Measurements from ENCODE around the gene NMU. TPM values are rescaled to one million over a fixed set of nuclear protein-coding genes. Genes with fewer than 3 reads are reported as not detected.
"Not testable (repeated sequence)": the region's sequence is repeated elsewhere in the genome, so short reads cannot be mapped to it uniquely, and the experiment has no call there.

The NMU gene
- total RNA-seq, 1 donor from 2014 or later, result not detected

- DNase-seq (no peak), ATAC-seq (ENCODE audit: poor library complexity) (no peak)
- intact Hi-C loops (cut with DNase I), result no loop called here
These were observed 57.6 kb downstream of the NMU start for GRCh38 chr4:55578341-55579010.

GRCh38 chr4:55575513-55575912 is 60.6 kb downstream of the NMU start:
- intact Hi-C loops (cut with DNase I), result no loop called here
- ATAC-seq (ENCODE audit: poor library complexity), result no peak

GRCh38 chr4:55574252-55574651 is 61.8 kb downstream of the NMU start:
- intact Hi-C loops (cut with DNase I), result no loop called here
- ATAC-seq (ENCODE audit: poor library complexity), result no peak
- no peak for DNase-seq

More at GRCh38 chr4:55575513-55575912, 60.6 kb downstream of the NMU start:
- no peak for DNase-seq

- ATAC-seq (ENCODE audit: poor library complexity), result no peak
- DNase-seq, result no peak
- intact Hi-C loops (cut with DNase I), result no loop called here
These were observed 64.3 kb downstream of the NMU start for GRCh38 chr4:55571806-55572205.

GRCh38 chr4:55568905-55569504 is 67.1 kb downstream of the NMU start:
- intact Hi-C loops (cut with DNase I), result no loop called here
- DNase-seq, result no peak
- no peak for ATAC-seq (ENCODE audit: poor library complexity)

GRCh38 chr4:55561889-55562288 is 74.2 kb downstream of the NMU start:
- ATAC-seq (ENCODE audit: poor library complexity) (no peak), DNase-seq (no peak)
- intact Hi-C loops (cut with DNase I), result no loop called here

GRCh38 chr4:55560096-55560495 is 76.0 kb downstream of the NMU start:
- no peak for ATAC-seq (ENCODE audit: poor library complexity)
- intact Hi-C loops (cut with DNase I), result no loop called here
- DNase-seq, result no peak

- no peak for ATAC-seq (ENCODE audit: poor library complexity)
- DNase-seq, result no peak
- intact Hi-C loops (cut with DNase I), result loop anchor here (10.0 kb wide), 2 partner anchors 100 to 210 kb away; partner anchors contain the start of gene SRD5A3
These were observed 81.6 kb downstream of the NMU start for GRCh38 chr4:55554453-55555030.

- DNase-seq (no peak), ATAC-seq (ENCODE audit: poor library complexity) (peak; percentile 57)
- intact Hi-C loops (cut with DNase I), result loop anchor here (10.0 kb wide), 2 partner anchors 99 to 209 kb away; partner anchors contain the start of gene SRD5A3
These were observed 82.5 kb downstream of the NMU start for GRCh38 chr4:55553441-55554201.

GRCh38 chr4:55551964-55552363 is 84.1 kb downstream of the NMU start:
- intact Hi-C loops (cut with DNase I), result loop anchor here (10.0 kb wide), 2 partner anchors 97 to 207 kb away; partner anchors contain the start of gene SRD5A3
- not testable (repeated sequence) for DNase-seq; ATAC-seq (ENCODE audit: poor library complexity)

- DNase-seq (no peak), ATAC-seq (ENCODE audit: poor library complexity) (no peak)
- intact Hi-C loops (cut with DNase I), result loop anchor here (10.0 kb wide), 2 partner anchors 95 to 205 kb away; partner anchors contain the start of gene SRD5A3
These were observed 86.2 kb downstream of the NMU start for GRCh38 chr4:55549888-55550287.

GRCh38 chr4:55547918-55548317 is 88.2 kb downstream of the NMU start:
- no peak for DNase-seq
- intact Hi-C loops (cut with DNase I), result no loop called here
- ATAC-seq (ENCODE audit: poor library complexity), result no peak

GRCh38 chr4:55547466-55547770 is 88.7 kb downstream of the NMU start:
- intact Hi-C loops (cut with DNase I), result no loop called here
- ATAC-seq (ENCODE audit: poor library complexity) (no peak), DNase-seq (peak; percentile 59)

GRCh38 chr4:55546756-55547465 is 89.2 kb downstream of the NMU start, which contains the start of gene CLOCK:
CLOCK (minus strand) TSS chr4:55546909; CDS start chr4:55482785, 64,124 bp downstream.
- peak; percentile 93 for ATAC-seq (ENCODE audit: poor library complexity)
- peak; percentile 93 for DNase-seq
- intact Hi-C loops (cut with DNase I), result no loop called here

GRCh38 chr4:55546506-55546755 is 89.7 kb downstream of the NMU start:
- intact Hi-C loops (cut with DNase I), result no loop called here
- ATAC-seq (ENCODE audit: poor library complexity) (peak; percentile 93), DNase-seq (no peak)

- peak; percentile 92 for DNase-seq
- intact Hi-C loops (cut with DNase I), result no loop called here
- peak; percentile 84 for ATAC-seq (ENCODE audit: poor library complexity)
These were observed 90.2 kb downstream of the NMU start for GRCh38 chr4:55545641-55546505.
